Dermis blood vessel endothelial cell (primary cell): ENCODE measurements around the gene ZBTB4. TPM values are rescaled to one million over a fixed set of nuclear protein-coding genes. Genes with fewer than 3 reads are reported as not detected.

Source experiments
- DNase-seq: peaks from one replicate; pipeline ENCODE4 v3.0.0; 2010
- total RNA-seq: library from RNA; depleted of rRNA; stranded (reverse); fragments of >200 nt; gene quantifications from 2 replicates; pipeline ENCODE4 v1.2.3, GENCODE V29; 2014

ZBTB4 gene
- total RNA-seq, 1 donor from 2014 or later, result 10.4 TPM

DNA sequence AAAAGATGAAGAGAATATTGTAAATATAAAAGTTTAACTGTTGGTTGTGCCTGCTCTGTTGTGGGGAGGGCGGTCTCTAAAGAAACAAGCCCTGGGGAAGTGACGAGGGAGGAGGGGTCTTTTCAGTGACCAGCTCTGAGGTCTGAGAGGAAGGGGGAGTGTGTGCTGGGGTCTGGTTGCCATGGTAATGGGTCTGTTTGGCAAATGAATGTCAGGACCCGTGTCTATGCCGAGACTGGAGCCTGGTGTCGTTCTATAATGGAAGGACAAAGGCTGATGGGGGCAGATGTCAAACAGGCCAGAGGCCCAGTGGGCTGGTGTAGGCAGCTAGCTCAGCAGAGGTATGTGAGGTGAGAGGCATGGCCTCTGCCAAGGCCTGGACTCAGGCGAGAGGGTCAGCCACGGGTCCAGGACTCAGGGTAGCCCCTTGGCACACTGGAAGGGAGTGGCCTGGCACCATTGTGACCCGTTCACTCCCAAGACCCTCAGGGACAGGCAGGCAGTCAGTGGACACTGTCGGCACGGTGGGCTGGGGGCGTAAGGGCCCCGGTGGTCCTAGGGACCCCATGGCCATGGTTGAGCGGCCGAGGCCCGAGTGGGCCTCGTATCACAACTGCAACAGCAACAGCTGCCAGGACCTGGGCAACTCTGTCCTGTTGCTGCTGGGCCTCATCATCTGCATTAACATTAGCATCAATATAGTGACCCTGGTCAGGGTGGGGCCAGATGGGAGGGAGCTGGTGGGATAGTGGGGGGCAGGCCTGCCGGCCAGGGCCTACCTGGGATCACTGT lies 59.4 kb downstream of the ZBTB4 start, which contains the start of gene SPEM1:
SPEM1 (plus strand) TSS at position 506 of the 792 bp plus-strand sequence; CDS start at position 567, 61 bp downstream.
- DNase-seq, result no peak

DNA sequence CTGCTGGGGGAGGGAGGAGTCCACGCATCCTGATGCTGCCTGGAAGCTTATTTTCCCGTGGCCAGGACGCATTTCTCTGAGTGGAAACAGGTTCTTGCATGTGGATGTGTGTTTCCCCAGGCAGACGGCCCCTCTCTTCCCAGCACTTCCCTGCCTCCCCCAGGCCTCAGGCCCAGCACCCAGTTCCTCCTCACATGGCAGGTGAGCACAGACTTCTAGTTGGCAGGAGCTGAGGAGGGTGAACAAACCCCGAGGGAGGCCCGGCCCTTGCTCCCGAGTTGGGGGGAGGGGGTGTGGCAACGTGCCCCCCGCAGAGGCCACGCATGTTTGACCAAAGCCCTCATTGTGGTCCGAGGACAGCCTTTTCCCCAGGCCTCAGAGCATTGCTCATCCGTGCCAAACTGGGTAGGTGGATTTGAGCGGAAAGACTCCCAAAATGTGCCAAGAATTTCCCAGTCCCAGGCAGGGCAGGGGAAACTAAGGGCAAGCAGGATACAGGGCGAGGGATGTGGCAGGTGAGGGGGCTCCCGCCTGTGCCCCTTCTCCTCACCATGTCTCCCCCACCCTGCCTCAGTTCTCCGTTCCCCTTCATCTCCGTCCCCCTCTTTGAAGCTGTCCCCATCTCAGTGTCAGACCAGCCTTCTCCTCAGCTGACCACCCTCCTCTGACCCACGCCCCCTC lies 60.8 kb downstream of the ZBTB4 start:
- no peak for DNase-seq

DNA sequence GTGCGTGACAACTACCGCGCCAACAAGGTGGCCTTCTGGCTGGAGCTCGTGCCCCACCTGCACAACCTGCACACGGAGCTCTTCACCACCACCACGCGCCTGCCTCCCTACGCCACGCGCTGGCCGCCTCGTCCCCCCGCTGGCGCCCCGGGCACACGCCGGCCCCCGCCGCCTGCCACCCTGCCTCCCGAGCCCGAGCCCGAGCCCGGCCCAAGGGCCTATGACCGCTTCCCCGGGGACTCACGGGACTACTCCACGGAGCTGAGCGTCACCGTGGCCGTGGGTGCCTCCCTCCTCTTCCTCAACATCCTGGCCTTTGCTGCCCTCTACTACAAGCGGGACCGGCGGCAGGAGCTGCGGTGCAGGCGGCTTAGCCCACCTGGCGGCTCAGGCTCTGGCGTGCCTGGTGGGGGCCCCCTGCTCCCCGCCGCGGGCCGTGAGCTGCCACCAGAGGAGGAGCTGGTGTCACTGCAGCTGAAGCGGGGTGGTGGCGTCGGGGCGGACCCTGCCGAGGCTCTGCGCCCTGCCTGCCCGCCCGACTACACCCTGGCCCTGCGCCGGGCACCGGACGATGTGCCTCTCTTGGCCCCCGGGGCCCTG lies 62.3 kb downstream of the ZBTB4 start:
- no peak for DNase-seq

DNA sequence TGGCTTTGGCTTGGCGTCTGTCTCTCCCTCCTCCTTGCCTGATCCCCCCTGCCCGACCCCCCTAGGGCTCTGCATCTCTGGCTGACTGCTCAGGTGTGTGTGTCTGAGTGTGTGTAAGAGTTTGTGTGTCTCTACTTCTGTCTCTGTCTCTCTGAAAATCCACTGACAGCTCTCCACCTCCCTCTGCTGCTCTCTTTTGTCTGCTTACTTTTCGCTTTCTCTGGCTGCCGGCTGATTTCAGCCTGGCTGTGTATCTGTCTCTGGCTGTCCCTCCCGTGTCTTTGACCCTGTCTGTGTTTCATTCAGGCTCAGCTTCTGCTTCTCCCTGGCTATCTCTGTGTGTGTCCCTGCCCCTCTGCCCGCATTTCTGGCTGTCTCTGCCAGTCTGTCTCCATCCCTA lies 63.1 kb downstream of the ZBTB4 start:
- DNase-seq, result no peak

DNA sequence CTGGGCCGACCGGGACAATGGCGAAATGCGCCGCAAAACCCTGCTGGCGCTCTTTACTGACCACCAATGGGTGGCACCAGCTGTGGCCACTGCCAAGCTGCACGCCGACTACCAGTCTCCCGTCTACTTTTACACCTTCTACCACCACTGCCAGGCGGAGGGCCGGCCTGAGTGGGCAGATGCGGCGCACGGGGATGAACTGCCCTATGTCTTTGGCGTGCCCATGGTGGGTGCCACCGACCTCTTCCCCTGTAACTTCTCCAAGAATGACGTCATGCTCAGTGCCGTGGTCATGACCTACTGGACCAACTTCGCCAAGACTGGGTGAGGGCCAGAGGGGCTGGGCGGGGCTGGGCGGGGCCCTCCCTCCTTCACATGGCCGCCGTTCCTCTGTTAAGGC lies 63.6 kb downstream of the ZBTB4 start:
- no peak for DNase-seq

DNA sequence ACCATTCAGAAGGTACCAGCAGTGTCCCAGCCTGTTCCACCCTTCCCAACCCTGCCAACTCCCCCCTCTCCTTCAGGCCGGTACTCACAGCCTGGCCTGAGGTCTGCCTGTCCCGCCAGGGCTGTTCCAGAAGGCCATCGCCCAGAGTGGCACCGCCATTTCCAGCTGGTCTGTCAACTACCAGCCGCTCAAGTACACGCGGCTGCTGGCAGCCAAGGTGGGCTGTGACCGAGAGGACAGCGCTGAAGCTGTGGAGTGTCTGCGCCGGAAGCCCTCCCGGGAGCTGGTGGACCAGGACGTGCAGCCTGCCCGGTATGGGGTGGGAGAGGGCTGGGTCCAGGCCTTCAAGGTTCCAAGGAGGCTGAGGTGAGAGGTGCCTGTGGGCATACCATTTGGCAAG lies 64.6 kb downstream of the ZBTB4 start:
- no peak for DNase-seq

DNA sequence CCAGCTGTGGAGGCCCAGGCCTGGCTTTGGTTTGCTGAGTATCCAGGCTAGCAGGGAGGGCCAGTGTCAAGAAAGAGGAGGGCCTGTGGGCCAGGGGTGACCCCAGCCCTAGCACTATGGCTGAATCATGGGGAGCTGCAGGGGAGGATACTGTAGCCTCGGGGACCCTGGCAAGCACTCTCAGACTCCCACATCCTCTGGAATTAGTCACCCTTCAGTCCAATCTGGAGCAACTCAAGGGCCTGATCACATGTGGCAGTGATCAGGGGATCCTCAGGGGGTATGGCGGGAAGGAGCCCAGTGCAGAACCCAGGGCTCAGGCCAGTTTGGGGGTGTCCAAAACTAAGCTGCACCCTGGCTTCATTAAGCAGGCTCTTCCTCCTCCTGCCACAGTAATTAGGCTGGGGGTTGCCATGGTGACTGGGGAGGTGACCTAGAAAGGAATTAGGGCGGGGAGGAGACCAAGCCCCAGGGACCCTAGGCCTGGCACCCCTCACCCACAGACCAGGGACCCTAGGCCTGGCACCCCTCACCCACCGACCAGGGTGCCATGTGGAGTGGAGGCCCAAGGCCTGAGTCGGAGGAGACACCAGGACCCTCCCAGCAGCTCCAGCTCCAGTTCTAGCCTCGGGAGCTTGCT lies 66.0 kb downstream of the ZBTB4 start:
- DNase-seq, result no peak

DNA sequence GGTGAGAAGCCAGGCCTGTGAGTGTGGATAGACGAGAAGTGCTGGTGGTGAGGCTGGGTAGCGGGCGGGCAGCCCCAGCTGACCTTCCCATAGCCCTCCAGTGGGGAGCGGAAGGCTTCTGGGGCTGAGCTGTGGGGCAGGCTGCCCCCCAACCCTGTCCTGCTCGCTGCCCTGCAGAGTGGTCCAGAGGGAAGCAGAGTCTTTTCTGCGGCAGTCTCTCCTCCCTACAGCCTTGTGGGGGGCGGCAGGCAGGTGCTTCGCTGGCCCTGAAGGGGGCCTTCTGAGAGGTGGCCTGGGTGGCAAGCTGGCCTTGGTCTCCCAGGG lies 68.0 kb downstream of the ZBTB4 start:
- no peak for DNase-seq

DNA sequence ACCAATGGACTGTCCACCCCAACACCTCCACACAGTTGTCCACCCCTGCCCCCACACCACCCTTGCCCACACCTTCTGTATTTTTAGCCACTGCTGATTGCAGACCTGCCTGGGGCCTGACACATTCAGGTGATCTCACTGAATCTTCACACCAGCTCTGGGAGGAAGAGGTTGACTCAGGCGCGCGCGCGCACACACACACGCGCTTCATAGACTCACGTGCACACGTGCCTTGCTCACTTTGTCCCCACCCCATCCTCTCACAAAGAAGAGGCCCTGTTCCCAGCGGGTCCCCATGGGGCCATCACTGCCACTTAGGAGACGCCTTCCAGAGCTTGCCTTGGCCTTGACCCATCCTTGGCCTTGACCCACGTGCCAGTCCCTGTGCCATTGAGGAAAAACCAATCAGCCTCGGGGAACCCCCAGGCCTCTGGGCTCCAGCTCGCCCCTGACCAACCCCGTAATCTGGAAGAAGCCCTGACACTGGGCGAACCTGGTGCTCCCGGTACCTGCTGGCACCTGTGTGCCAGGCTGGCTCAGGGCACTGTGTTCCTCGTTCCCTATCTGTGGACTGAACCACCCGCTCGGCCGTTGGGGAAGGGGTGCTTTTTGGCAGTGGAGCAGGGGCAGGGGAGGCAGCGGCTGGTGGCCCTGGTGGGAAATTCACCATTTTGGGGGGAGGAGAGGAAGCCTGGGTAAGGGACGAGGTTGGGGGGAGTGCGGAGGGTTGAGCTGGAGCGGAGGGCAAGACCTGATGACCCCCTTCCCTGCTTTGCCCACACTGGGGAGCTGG lies 68.6 kb downstream of the ZBTB4 start:
- DNase-seq, result no peak

DNA sequence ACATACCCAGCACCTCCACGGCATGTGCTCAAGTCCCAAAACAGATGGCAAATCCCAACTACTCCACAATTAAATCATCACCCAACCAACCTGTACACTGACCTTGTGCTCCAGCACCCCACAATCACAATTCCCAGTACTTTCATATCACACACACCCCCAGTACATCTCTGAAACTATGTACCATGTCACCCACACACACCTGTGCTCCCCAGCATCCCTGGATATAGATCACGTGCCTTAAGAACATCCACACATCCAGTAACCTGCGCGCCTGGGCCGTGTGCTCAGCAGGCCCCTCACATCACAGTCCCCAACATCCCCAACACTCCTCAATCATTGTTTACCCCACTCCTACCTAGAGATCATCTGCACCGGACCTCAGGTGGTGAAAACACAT lies 69.7 kb downstream of the ZBTB4 start:
- no peak for DNase-seq

Other genes with a start within 250 kb of the ZBTB4 start
- gene DVL2, start 245.1 kb downstream of the ZBTB4 start, total RNA-seq, result 32.8 and 45.7 TPM in 2 replicates
- 41.4 and 42.8 TPM in 2 replicates for gene PHF23, start 240.2 kb downstream of the ZBTB4 start, total RNA-seq
- 148 and 196 TPM in 2 replicates for gene GABARAP, start 237.2 kb downstream of the ZBTB4 start, total RNA-seq
- 25.2 and 56.5 TPM in 2 replicates for gene CTDNEP1, start 227.9 kb downstream of the ZBTB4 start, total RNA-seq
- gene ELP5, start 227.4 kb downstream of the ZBTB4 start, total RNA-seq, result 33.0 and 52.2 TPM in 2 replicates
- 2.4 and 5.3 TPM in 2 replicates for gene CLDN7, start 217.2 kb downstream of the ZBTB4 start, total RNA-seq
- gene SLC2A4, start 197.9 kb downstream of the ZBTB4 start, total RNA-seq, result 0.28 and 0.34 TPM in 2 replicates
- gene YBX2, start 185.0 kb downstream of the ZBTB4 start, total RNA-seq, result 0.17 TPM in 1 of 2 replicates, not detected in the other
- gene EIF5A, start 172.0 kb downstream of the ZBTB4 start, total RNA-seq, result 416 and 525 TPM in 2 replicates
- 45.2 and 45.6 TPM in 2 replicates for gene GPS2, start 164.3 kb downstream of the ZBTB4 start, total RNA-seq
- 17.3 and 23.3 TPM in 2 replicates for gene NEURL4, start 150.3 kb downstream of the ZBTB4 start, total RNA-seq
- gene ACAP1, start 143.1 kb downstream of the ZBTB4 start, total RNA-seq, result not detected in 2 replicates
- gene KCTD11, start 127.5 kb downstream of the ZBTB4 start, total RNA-seq, result 2.6 and 3.2 TPM in 2 replicates
- not detected in 2 replicates for gene TMEM95, start 124.5 kb downstream of the ZBTB4 start, total RNA-seq
- 2.2 and 3.6 TPM in 2 replicates for gene TNK1, start 98.5 kb downstream of the ZBTB4 start, total RNA-seq
- 21.3 and 34.1 TPM in 2 replicates for gene PLSCR3, start 85.1 kb downstream of the ZBTB4 start, total RNA-seq
- 59.2 and 112 TPM in 2 replicates for gene TMEM256, start 75.5 kb downstream of the ZBTB4 start, total RNA-seq
- gene NLGN2, start 71.8 kb downstream of the ZBTB4 start, total RNA-seq, result 2.7 and 5.5 TPM in 2 replicates
- gene SPEM1, start 59.3 kb downstream of the ZBTB4 start, total RNA-seq, result not detected in 2 replicates
- not detected in 2 replicates for gene SPEM2, start 54.0 kb downstream of the ZBTB4 start, total RNA-seq
- gene SPEM3, start 50.8 kb downstream of the ZBTB4 start, total RNA-seq, result not detected in 2 replicates
- gene TMEM102, start 44.2 kb downstream of the ZBTB4 start, total RNA-seq, result 11.3 and 12.9 TPM in 2 replicates
- gene FGF11, start 40.1 kb downstream of the ZBTB4 start, total RNA-seq, result 0.28 and 0.51 TPM in 2 replicates
- 4.6 and 5.8 TPM in 2 replicates for gene CHRNB1, start 34.6 kb downstream of the ZBTB4 start, total RNA-seq
- not detected in 2 replicates for gene SLC35G6, start 1.8 kb upstream of the ZBTB4 start, total RNA-seq
- gene POLR2A, start 4.7 kb upstream of the ZBTB4 start, total RNA-seq, result 81.2 and 139 TPM in 2 replicates
- gene TNFSF12, start 69.4 kb upstream of the ZBTB4 start, total RNA-seq, result 9.2 and 26.1 TPM in 2 replicates
- gene TNFSF13, start 79.1 kb upstream of the ZBTB4 start, total RNA-seq, result 0.88 and 1.2 TPM in 2 replicates
- 79.8 and 89.3 TPM in 2 replicates for gene SENP3, start 82.3 kb upstream of the ZBTB4 start, total RNA-seq
- 0.17 and 2.1 TPM in 2 replicates for gene CD68, start 100.0 kb upstream of the ZBTB4 start, total RNA-seq
- gene MPDU1, start 104.2 kb upstream of the ZBTB4 start, total RNA-seq, result 113 and 133 TPM in 2 replicates
- gene SOX15, start 110.5 kb upstream of the ZBTB4 start, total RNA-seq, result 0.14 and 0.17 TPM in 2 replicates
- 38.8 and 51.1 TPM in 2 replicates for gene FXR2, start 135.3 kb upstream of the ZBTB4 start, total RNA-seq
- gene SAT2, start 148.2 kb upstream of the ZBTB4 start, total RNA-seq, result 20.8 and 31.5 TPM in 2 replicates
- 0.51 TPM in 1 of 2 replicates, not detected in the other for gene SHBG, start 150.5 kb upstream of the ZBTB4 start, total RNA-seq
- gene ATP1B2, start 171.3 kb upstream of the ZBTB4 start, total RNA-seq, result not detected in 2 replicates
- gene TP53, start 207.9 kb upstream of the ZBTB4 start, total RNA-seq, result 36.1 and 69.7 TPM in 2 replicates
- 7.1 and 11.2 TPM in 2 replicates for gene WRAP53, start 208.8 kb upstream of the ZBTB4 start, total RNA-seq
- gene EFNB3, start 225.6 kb upstream of the ZBTB4 start, total RNA-seq, result 0.14 and 0.51 TPM in 2 replicates
- 0.42 TPM in 1 of 2 replicates, not detected in the other for gene DNAH2, start 238.1 kb upstream of the ZBTB4 start, total RNA-seq